Jurkat, Clone E6-1 (cell line): ENCODE measurements around the gene RSRC1.
"Not testable (repeated sequence)": the region's sequence is repeated elsewhere in the genome, so short reads cannot be mapped to it uniquely, and the experiment has no call there.

Experiments
- DNase-seq: peaks from one replicate; pipeline ENCODE4 v3.0.0-alpha.2; 2011; ENCODE audit warnings: low read depth, low spot score
- H3K4me3 ChIP-seq: 2 replicates; pipeline ENCODE4 v1.5.1; 2011; ENCODE audit warnings: mild to moderate bottlenecking, low read length, control low read depth, moderate library complexity

RSRC1 gene

GRCh38 chr3:158278187-158278586 is 168.3 kb downstream of the RSRC1 start:
- H3K4me3 ChIP-seq: no peak overlapping the region
- no peak for DNase-seq

- no peak for DNase-seq
- no peak overlapping the region for H3K4me3 ChIP-seq
These were observed 169.7 kb downstream of the RSRC1 start for GRCh38 chr3:158279609-158280008.

- DNase-seq: no peak
- H3K4me3 ChIP-seq: no peak overlapping the region
These were observed 185.9 kb downstream of the RSRC1 start for GRCh38 chr3:158295771-158296170.

- H3K4me3 ChIP-seq: no peak overlapping the region
- no peak for DNase-seq
These were observed 188.1 kb downstream of the RSRC1 start for GRCh38 chr3:158297940-158298339.

- no peak for DNase-seq
- H3K4me3 ChIP-seq: no peak overlapping the region
These were observed 198.5 kb downstream of the RSRC1 start for GRCh38 chr3:158308236-158308928.

GRCh38 chr3:158312560-158313141 is 202.8 kb downstream of the RSRC1 start:
- DNase-seq: no peak
- H3K4me3 ChIP-seq: no peak overlapping the region

- DNase-seq: peak; percentile 34
- H3K4me3 ChIP-seq: no peak overlapping the region
These were observed 203.5 kb downstream of the RSRC1 start for GRCh38 chr3:158313338-158313927.

GRCh38 chr3:158314426-158315357 is 204.8 kb downstream of the RSRC1 start:
- H3K4me3 ChIP-seq: no peak overlapping the region
- no peak for DNase-seq

GRCh38 chr3:158329696-158330441 is 220.0 kb downstream of the RSRC1 start:
- not testable (repeated sequence) for DNase-seq, H3K4me3 ChIP-seq

GRCh38 chr3:158330870-158331269 is 221.0 kb downstream of the RSRC1 start:
- no peak overlapping the region for H3K4me3 ChIP-seq
- DNase-seq: no peak

GRCh38 chr3:158333736-158334135 is 223.8 kb downstream of the RSRC1 start:
- H3K4me3 ChIP-seq: no peak overlapping the region
- no peak for DNase-seq

GRCh38 chr3:158337110-158337509 is 227.2 kb downstream of the RSRC1 start:
- no peak overlapping the region for H3K4me3 ChIP-seq
- DNase-seq: no peak

GRCh38 chr3:158339638-158340037 is 229.7 kb downstream of the RSRC1 start:
- DNase-seq: no peak
- H3K4me3 ChIP-seq: no peak overlapping the region

GRCh38 chr3:158340951-158341350 is 231.1 kb downstream of the RSRC1 start:
- not testable (repeated sequence) for H3K4me3 ChIP-seq, DNase-seq

GRCh38 chr3:158347966-158348365 is 238.1 kb downstream of the RSRC1 start:
- H3K4me3 ChIP-seq: no peak overlapping the region
- no peak for DNase-seq

GRCh38 chr3:158350971-158351370 is 241.1 kb downstream of the RSRC1 start:
- no peak overlapping the region for H3K4me3 ChIP-seq
- no peak for DNase-seq

GRCh38 chr3:158352551-158352950 is 242.7 kb downstream of the RSRC1 start:
- H3K4me3 ChIP-seq: no peak overlapping the region
- peak; percentile 24 for DNase-seq

GRCh38 chr3:158354713-158355112 is 244.8 kb downstream of the RSRC1 start:
- DNase-seq: no peak
- H3K4me3 ChIP-seq: no peak overlapping the region
